PC-3 (cell line): ENCODE measurements around the gene MAPK8IP2.

ENCODE experiments used
- CTCF ChIP-seq: fragments of 300-600 bp; sonication (generic); conservative IDR thresholded peaks from 2 replicates; pipeline ENCODE4 v1.5.1; 2017; ENCODE audit warnings: antibody characterized with exemption, low read depth, mild to moderate bottlenecking, low read length
- EZH2 ChIP-seq: fragments of 300-600 bp; sonication (generic); IDR thresholded peaks from one replicate; pipeline ENCODE4 v1.6.1; 2017; ENCODE audit warnings: antibody characterized with exemption, mild to moderate bottlenecking, low read length; ENCODE audit not compliant: unreplicated experiment
- EZH2phosphoT487 ChIP-seq: fragments of 300-600 bp; sonication (generic); IDR thresholded peaks from 2 replicates; pipeline ENCODE4 v1.6.1; 2018; ENCODE audit warnings: mild to moderate bottlenecking, antibody characterized with exemption, low read length, borderline replicate concordance

- no peak for TF ChIP-seq CTCF
- TF ChIP-seq EZH2phosphoT487: no peak
- TF ChIP-seq EZH2: no peak
Observed at GRCh38 chr22:50567721-50568252, 32.8 kb upstream of the MAPK8IP2 start.
